Measurements from ENCODE around the gene TMEM184B.

GRCh38 chr22:38267086-38267485 lies 5.7 kb downstream of the TMEM184B start:
- TF ChIP-seq EP300 (IDR thresholded peaks at IDR 0.05) (no peak), CTCF (IDR thresholded peaks at IDR 0.05) (no peak), POLR2A (IDR thresholded peaks at IDR 0.05; ENCODE audit: low read depth) (no peak), POLR2AphosphoS5 (IDR thresholded peaks at IDR 0.05) (peak; percentile 52 to 70)
